HepG2 (cell line): ENCODE measurements around the gene GDF9. TPM values are rescaled to one million over a fixed set of nuclear protein-coding genes. Genes with fewer than 3 reads are reported as not detected.

ENCODE experiments used
- ATAC-seq: fragments of 200-7000 bp; cut with Tn5 transposase; 3 replicates; pipeline ENCODE4 v1.9.1; 2020; ENCODE audit warnings: mild to moderate bottlenecking, moderate library complexity
- BruUV-seq: library from RNA; stranded (reverse); fragments of 400-500 nt; replicated peaks from 2 replicates; lab custom pipeline; 2021; lab: Mats Ljungman, UMichigan
- CTCF ChIA-PET: fragments of 300-600 bp; formaldehyde crosslinking; extraction: SDS; loops from one replicate; lab custom pipeline; 2021; ENCODE audit warnings: low total read pairs, inconsistent platforms, low intra/inter-chr PET ratio; lab: Yijun Ruan, JAX
- POLR2A ChIA-PET: fragments of 350-600 bp; sonication (Branson Sonifier 250); formaldehyde crosslinking; loops from one replicate; lab custom pipeline; 2020; ENCODE audit warnings: antibody characterized with exemption, inconsistent platforms; lab: Yijun Ruan, JAX
- DNase-seq: peaks from one replicate; pipeline ENCODE4 v3.0.0-alpha.2; 2015; ENCODE audit warnings: low spot score
- FAIRE-seq: peaks from 3 replicates; lab custom pipeline; 2011; peaks lifted over from hg19 to GRCh38; lab: Jason Lieb, UNC
- H2AFZ ChIP-seq: one replicate; pipeline ENCODE4 v1.6.1; 2011; ENCODE audit warnings: low read length, inconsistent platforms
- H3K27ac ChIP-seq: fragments of 300-600 bp; 3 replicates; pipeline ENCODE4 v1.8.0; 2011; ENCODE audit warnings: mixed run types, mild to moderate bottlenecking, mixed read lengths, low read length, inconsistent platforms; ENCODE audit not compliant: insufficient read depth; ENCODE audit errors: extremely low read length
- H3K27me3 ChIP-seq, 2 experiments: fragments of 200-600 bp in 1 of 2; 2 replicates in 1 of 2; 3 replicates in 1 of 2; pipeline versions ENCODE4 v1.6.0 to v1.8.0; 2011; ENCODE audit warnings: low read length in 2 of 2, mild to moderate bottlenecking in 2 of 2, moderate library complexity in 2 of 2, inconsistent platforms in 1 of 2; ENCODE audit not compliant: insufficient read depth in 2 of 2, control insufficient read depth in 1 of 2
- H3K36me3 ChIP-seq, 2 experiments: fragments of 200-600 bp in 1 of 2; replicated peaks in 1 of 2; 2 replicates in 1 of 2; 3 replicates in 1 of 2; pipeline versions ENCODE4 v1.5.1 to v1.8.0; 2011; ENCODE audit warnings: low read length in 2 of 2, inconsistent platforms in 1 of 2; ENCODE audit not compliant: insufficient read depth in 2 of 2, control insufficient read depth in 1 of 2
- H3K4me1 ChIP-seq: 2 replicates; pipeline ENCODE4 v1.5.1; 2012; ENCODE audit warnings: low read length, inconsistent platforms; ENCODE audit not compliant: insufficient read depth
- H3K4me2 ChIP-seq: 2 replicates; pipeline ENCODE4 v1.6.0; 2011; ENCODE audit warnings: low read depth, low read length, inconsistent platforms
- H3K4me3 ChIP-seq, 3 experiments: fragments of 200-600 bp in 1 of 3; sonication (generic), shearing (Covaris generic) in 1 of 3; replicated peaks in 1 of 3; 2 replicates each; pipeline ENCODE4 v1.5.1; 2011 to 2016; ENCODE audit warnings: low read length in 3 of 3, inconsistent platforms in 2 of 3, low read depth in 2 of 3, mild to moderate bottlenecking in 2 of 3, control low read depth in 1 of 3, mixed read lengths in 1 of 3; ENCODE audit not compliant: insufficient read depth in 1 of 3
- H3K79me2 ChIP-seq: one replicate; pipeline ENCODE4 v1.6.1; 2011; ENCODE audit warnings: low read length, inconsistent platforms; ENCODE audit not compliant: insufficient read depth
- H3K9ac ChIP-seq: 2 replicates; pipeline ENCODE4 v1.6.0; 2011; ENCODE audit warnings: mild to moderate bottlenecking, low read depth, low read length, inconsistent platforms; ENCODE audit not compliant: insufficient read depth
- H3K9me3 ChIP-seq: 2 replicates; pipeline ENCODE4 v1.5.1; 2012; ENCODE audit warnings: mild to moderate bottlenecking, low read length
- H4K20me1 ChIP-seq: 2 replicates; pipeline ENCODE4 v1.6.0; 2011; ENCODE audit warnings: inconsistent platforms, mild to moderate bottlenecking, low read length, moderate library complexity; ENCODE audit not compliant: insufficient read depth
- BCL6 ChIP-seq: IDR thresholded peaks from 2 replicates; pipeline ENCODE4 v1.6.1; 2016; ENCODE audit warnings: missing genetic modification reagents, missing compliant biosample characterization
- CAMTA2 ChIP-seq: sonication (generic); formaldehyde crosslinking; IDR thresholded peaks from 2 replicates; pipeline ENCODE4 v1.4.0; 2020; ENCODE audit warnings: mild to moderate bottlenecking, missing genetic modification reagents, borderline replicate concordance
- DR1 ChIP-seq: sonication (generic); formaldehyde crosslinking; IDR thresholded peaks from 2 replicates; pipeline ENCODE4 v1.8.0; 2021; ENCODE audit warnings: mild to moderate bottlenecking, missing genetic modification reagents, inconsistent platforms
- HNF1A ChIP-seq, 2 experiments: sonication (generic) in 1 of 2; formaldehyde crosslinking in 1 of 2; IDR thresholded peaks; 2 replicates each; pipeline versions ENCODE4 v1.4.0 to v1.6.1; 2016 to 2020; ENCODE audit warnings: borderline replicate concordance in 1 of 2, low read depth in 1 of 2, mild to moderate bottlenecking in 1 of 2, missing genetic modification reagents in 1 of 2
- HOXA9 ChIP-seq: sonication (generic); formaldehyde crosslinking; IDR thresholded peaks from 2 replicates; pipeline ENCODE4 v1.8.1; 2022; ENCODE audit warnings: missing genetic modification reagents, mild to moderate bottlenecking, moderate library complexity, borderline replicate concordance
- IRF2 ChIP-seq: IDR thresholded peaks from 2 replicates; pipeline ENCODE4 v1.6.1; 2018; ENCODE audit warnings: missing genetic modification reagents, missing compliant biosample characterization
- NRL ChIP-seq: sonication (generic); formaldehyde crosslinking; IDR thresholded peaks from 2 replicates; pipeline ENCODE4 v1.5.0; 2020; ENCODE audit warnings: missing genetic modification reagents, mild to moderate bottlenecking, moderate library complexity, borderline replicate concordance
- PRDM4 ChIP-seq: sonication (generic); formaldehyde crosslinking; IDR thresholded peaks from 2 replicates; pipeline ENCODE4 v1.9.0; 2021; ENCODE audit warnings: missing genetic modification reagents, borderline replicate concordance
- XBP1 ChIP-seq: sonication (generic); formaldehyde crosslinking; IDR thresholded peaks from 2 replicates; pipeline ENCODE4 v1.5.0; 2020; ENCODE audit warnings: missing genetic modification reagents
- ZNF124 ChIP-seq: sonication (generic); formaldehyde crosslinking; IDR thresholded peaks from 2 replicates; pipeline ENCODE4 v1.4.0; 2020; ENCODE audit warnings: missing genetic modification reagents
- WGBS: methylation state at CpG from one replicate; pipeline ENCODE4 v1.1.6; 2017; ENCODE audit warnings: low lambda C conversion rate; 5-methylcytosine and 5-hydroxymethylcytosine counted together
- in situ Hi-C: cut with HindIII; loops from 2 replicates; pipeline ENCODE4 v1.10.0; 2017; ENCODE audit warnings: low pct_unique_long_range_greater_than_20kb; ENCODE audit not compliant: extremely low pct_ligation_motif_present
- intact Hi-C: fragments of 100-400 bp; cut with micrococcal nuclease; formaldehyde crosslinking; loops from one replicate; pipeline ENCODE4 v1.10.0; 2022; ENCODE audit not compliant: unreplicated experiment
- polyA plus RNA-seq, 8 experiments: library from polyadenylated mRNA; depleted of rRNA in 3 of 8; stranded (reverse) in 7 of 8; unstranded in 1 of 8; fragments of >200 nt; fragmentation: Illumina TruSeq in 4 of 8; extraction: Trizol in 4 of 8; gene quantifications; 2 replicates each; pipeline versions ENCODE4 v1.2.1 to v1.2.3, GENCODE V29; 2011 to 2016; ENCODE audit warnings: low read depth in 4 of 8, missing spikeins in 1 of 8, mixed read lengths in 1 of 8; ENCODE audit not compliant: insufficient read depth in 1 of 8
- total RNA-seq, 5 experiments: library from RNA; depleted of rRNA; stranded (reverse); fragments of >200 nt; fragmentation: Illumina TruSeq; extraction: Trizol; gene quantifications; 2 replicates each; pipeline ENCODE4 v1.2.3, GENCODE V29; 2016; ENCODE audit warnings: low read depth in 1 of 5
- TF ChIP-seq, protein P1 (sequence below): sonication (generic); formaldehyde crosslinking; IDR thresholded peaks from 2 replicates; pipeline ENCODE4 v1.9.0; 2022; ENCODE audit warnings: missing genetic modification reagents, mild to moderate bottlenecking, borderline replicate concordance
- TF ChIP-seq, protein P2 (sequence below): sonication (generic); formaldehyde crosslinking; IDR thresholded peaks from 2 replicates; pipeline ENCODE4 v1.5.0; 2020; ENCODE audit warnings: missing genetic modification reagents

The GDF9 gene
- total and polyA plus RNA-seq, 2 of the 13 experiments (the other 11 are each of a cell fraction or from before 2014, with no cell fraction given) = 0.33 to 0.38 TPM

- 0% methylated on average over 11 of the region's 78 CpGs for WGBS
- no peaks in the 10 kb centered on the region for H4K20me1 ChIP-seq
- H3K4me3 ChIP-seq = peak within 1 kb of the TSS; percentile 79 to 94 (median 93)
- intact Hi-C loops = loop anchor here (1.0 kb wide), 2 partner anchors 36 to 53 kb away; partner anchors contain the start of genes GDF9 and UQCRQ
- H3K4me2 ChIP-seq = peak within 1 kb of the TSS; percentile 93
- H3K9me3 ChIP-seq = no peaks in the 10 kb centered on the region
- ChIA-PET POLR2A (interaction anchor here (0.7 to 6.6 kb wide), 11 partner anchors 10 to 221 kb away, joined by 3 to 91 read pairs (median 22); partner anchors contain the start of genes GDF9, HSPA4, KIF3A and LEAP2), CTCF (interaction anchor here (1.1 to 3.1 kb wide), 4 partner anchors 34 to 76 kb away, joined by 3 to 39 read pairs (median 6); partner anchors contain the start of genes GDF9 and UQCRQ)
- DNase-seq (peak; percentile 66), FAIRE-seq (no peak), ATAC-seq (peak; percentile 86)
- peak within 1 kb of the TSS; percentile 90 for H3K27ac ChIP-seq
- peaks cover 37% of the 10 kb centered on the region for H3K79me2 ChIP-seq
- no TSS peak for BruUV-seq
- no peak within 1 kb of the TSS for H2AFZ ChIP-seq
- peaks cover 1 to 11% of the 10 kb centered on the region in 2 experiments; a peak in 3 of 5 replicates for H3K36me3 ChIP-seq
- peak within 1 kb of the TSS; percentile 96 for H3K9ac ChIP-seq
- H3K27me3 ChIP-seq = no peaks in the 10 kb centered on the region
- peaks cover 67% of the 10 kb centered on the region for H3K4me1 ChIP-seq
- in situ Hi-C loops = loop anchor here (5.0 kb wide), 1 partner anchor 42 kb away; the partner anchor contains the start of gene LEAP2
- TF ChIP-seq, protein P1, sequence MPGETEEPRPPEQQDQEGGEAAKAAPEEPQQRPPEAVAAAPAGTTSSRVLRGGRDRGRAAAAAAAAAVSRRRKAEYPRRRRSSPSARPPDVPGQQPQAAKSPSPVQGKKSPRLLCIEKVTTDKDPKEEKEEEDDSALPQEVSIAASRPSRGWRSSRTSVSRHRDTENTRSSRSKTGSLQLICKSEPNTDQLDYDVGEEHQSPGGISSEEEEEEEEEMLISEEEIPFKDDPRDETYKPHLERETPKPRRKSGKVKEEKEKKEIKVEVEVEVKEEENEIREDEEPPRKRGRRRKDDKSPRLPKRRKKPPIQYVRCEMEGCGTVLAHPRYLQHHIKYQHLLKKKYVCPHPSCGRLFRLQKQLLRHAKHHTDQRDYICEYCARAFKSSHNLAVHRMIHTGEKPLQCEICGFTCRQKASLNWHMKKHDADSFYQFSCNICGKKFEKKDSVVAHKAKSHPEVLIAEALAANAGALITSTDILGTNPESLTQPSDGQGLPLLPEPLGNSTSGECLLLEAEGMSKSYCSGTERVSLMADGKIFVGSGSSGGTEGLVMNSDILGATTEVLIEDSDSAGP = 0 out of 2 replicates have a peak, but pooled peaks have one; percentile 6
- TF ChIP-seq HNF1A (IDR thresholded peaks at IDR 0.05; ENCODE audit: low read depth) (no peak), HNF1A (CRISPR knock-in tag; IDR thresholded peaks at IDR 0.05; ENCODE audit: borderline replicate concordance) (peak; percentile 45; the same call in 1 of the 2 replicates), IRF2 (CRISPR knock-in tag) (no peak), ZNF124 (CRISPR knock-in tag) (no peak; the same call in 1 of the 2 replicates), PRDM4 (CRISPR knock-in tag) (no peak), CAMTA2 (CRISPR knock-in tag) (no peak; the same call in 1 of the 2 replicates), HOXA9 (no peak), NRL (CRISPR knock-in tag) (peak; percentile 56; the same call in 1 of the 2 replicates), DR1 (CRISPR knock-in tag) (no peak), XBP1 (no peak), BCL6 (peak; percentile 54)
- TF ChIP-seq, protein P2, sequence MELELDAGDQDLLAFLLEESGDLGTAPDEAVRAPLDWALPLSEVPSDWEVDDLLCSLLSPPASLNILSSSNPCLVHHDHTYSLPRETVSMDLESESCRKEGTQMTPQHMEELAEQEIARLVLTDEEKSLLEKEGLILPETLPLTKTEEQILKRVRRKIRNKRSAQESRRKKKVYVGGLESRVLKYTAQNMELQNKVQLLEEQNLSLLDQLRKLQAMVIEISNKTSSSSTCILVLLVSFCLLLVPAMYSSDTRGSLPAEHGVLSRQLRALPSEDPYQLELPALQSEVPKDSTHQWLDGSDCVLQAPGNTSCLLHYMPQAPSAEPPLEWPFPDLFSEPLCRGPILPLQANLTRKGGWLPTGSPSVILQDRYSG (CRISPR knock-in tag) = no peak
Measured at GRCh38 chr5:132830436-132831094, 35.7 kb downstream of the GDF9 start, which contains the start of gene SHROOM1. Gene SHROOM1 (minus strand): TSS chr5:132830647. CDS start chr5:132826140, 4,507 bp downstream.
